Glutamatergic neuron (in vitro differentiated cells): ENCODE measurements around the gene CLIC1. TPM values are rescaled to one million over a fixed set of nuclear protein-coding genes. Genes with fewer than 3 reads are reported as not detected.
A peak's percentile ranks its signal among the peaks of the same experiment; 100 is the strongest.

ENCODE experiments used
- DNase-seq: peaks from one replicate; pipeline ENCODE4 v3.0.0; 2022
- H3K27ac Mint-ChIP-seq: one replicate; pipeline ENCODE4 v1.8.0; 2020; ENCODE audit warnings: mild to moderate bottlenecking, mixed read lengths, inconsistent platforms; ENCODE audit not compliant: unreplicated experiment
- H3K27me3 Mint-ChIP-seq: one replicate; pipeline ENCODE4 v1.8.0; 2020; ENCODE audit warnings: mild to moderate bottlenecking, moderate library complexity, mixed read lengths, inconsistent platforms; ENCODE audit not compliant: unreplicated experiment
- H3K36me3 Mint-ChIP-seq: one replicate; pipeline ENCODE4 v1.8.0; 2020; ENCODE audit warnings: mild to moderate bottlenecking, mixed read lengths, inconsistent platforms; ENCODE audit not compliant: unreplicated experiment
- H3K4me1 Mint-ChIP-seq: one replicate; pipeline ENCODE4 v1.8.0; 2020; ENCODE audit warnings: mild to moderate bottlenecking, low read depth, mixed read lengths, inconsistent platforms; ENCODE audit not compliant: unreplicated experiment
- H3K4me3 Mint-ChIP-seq: one replicate; pipeline ENCODE4 v1.8.0; 2020; ENCODE audit warnings: mild to moderate bottlenecking, mixed read lengths, inconsistent platforms; ENCODE audit not compliant: unreplicated experiment
- H3K9me3 Mint-ChIP-seq: one replicate; pipeline ENCODE4 v1.8.0; 2020; ENCODE audit warnings: mild to moderate bottlenecking, moderate library complexity, mixed read lengths, inconsistent platforms; ENCODE audit not compliant: unreplicated experiment
- total RNA-seq: library from RNA; stranded (reverse); fragmentation: NEBNext Ultra II Directional; extraction: Animal tissue kit (Norgen Biotek cat#: 25700); gene quantifications from one replicate; pipeline ENCODE4 v1.2.1, GENCODE V29; 2021; ENCODE audit not compliant: unreplicated experiment
- TF ChIP-seq, protein P1 (sequence below): fragments of 200-600 bp; sonication (generic); IDR thresholded peaks from one replicate; pipeline ENCODE4 v1.5.0; 2021; ENCODE audit not compliant: partially characterized antibody, unreplicated experiment

The CLIC1 gene
- total RNA-seq, 1 donor from 2014 or later: 310 TPM

GRCh38 chr6:31734821-31735406 lies 1.4 kb downstream of the CLIC1 start:
- peak; percentile 72 for DNase-seq
- Mint-ChIP-seq H3K27ac (peak overlapping the region; percentile 95), H3K27me3 (peaks cover 16% of the 10 kb centered on the region), H3K9me3 (peaks cover 20% of the 10 kb centered on the region), H3K4me3 (peak overlapping the region; percentile 98), H3K4me1 (peaks cover 21% of the 10 kb centered on the region), H3K36me3 (no peaks in the 10 kb centered on the region)
- TF ChIP-seq, protein P1, sequence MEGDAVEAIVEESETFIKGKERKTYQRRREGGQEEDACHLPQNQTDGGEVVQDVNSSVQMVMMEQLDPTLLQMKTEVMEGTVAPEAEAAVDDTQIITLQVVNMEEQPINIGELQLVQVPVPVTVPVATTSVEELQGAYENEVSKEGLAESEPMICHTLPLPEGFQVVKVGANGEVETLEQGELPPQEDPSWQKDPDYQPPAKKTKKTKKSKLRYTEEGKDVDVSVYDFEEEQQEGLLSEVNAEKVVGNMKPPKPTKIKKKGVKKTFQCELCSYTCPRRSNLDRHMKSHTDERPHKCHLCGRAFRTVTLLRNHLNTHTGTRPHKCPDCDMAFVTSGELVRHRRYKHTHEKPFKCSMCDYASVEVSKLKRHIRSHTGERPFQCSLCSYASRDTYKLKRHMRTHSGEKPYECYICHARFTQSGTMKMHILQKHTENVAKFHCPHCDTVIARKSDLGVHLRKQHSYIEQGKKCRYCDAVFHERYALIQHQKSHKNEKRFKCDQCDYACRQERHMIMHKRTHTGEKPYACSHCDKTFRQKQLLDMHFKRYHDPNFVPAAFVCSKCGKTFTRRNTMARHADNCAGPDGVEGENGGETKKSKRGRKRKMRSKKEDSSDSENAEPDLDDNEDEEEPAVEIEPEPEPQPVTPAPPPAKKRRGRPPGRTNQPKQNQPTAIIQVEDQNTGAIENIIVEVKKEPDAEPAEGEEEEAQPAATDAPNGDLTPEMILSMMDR: no peak

- H3K4me1 Mint-ChIP-seq: peaks cover 20% of the 10 kb centered on the region
- peaks cover 20% of the 10 kb centered on the region for H3K9me3 Mint-ChIP-seq
- H3K27ac Mint-ChIP-seq: peak overlapping the region; percentile 95
- no peak for DNase-seq
- H3K36me3 Mint-ChIP-seq: no peaks in the 10 kb centered on the region
- TF ChIP-seq, protein P1: no peak
- H3K27me3 Mint-ChIP-seq: peaks cover 16% of the 10 kb centered on the region
- H3K4me3 Mint-ChIP-seq: peak overlapping the region; percentile 98
These were observed 2.0 kb downstream of the CLIC1 start for GRCh38 chr6:31734247-31734820.

GRCh38 chr6:31733734-31734133 lies 2.6 kb downstream of the CLIC1 start:
- TF ChIP-seq, protein P1: no peak
- Mint-ChIP-seq H3K27ac (peak overlapping the region; percentile 57), H3K27me3 (peaks cover 18% of the 10 kb centered on the region), H3K9me3 (peaks cover 22% of the 10 kb centered on the region), H3K4me1 (peaks cover 19% of the 10 kb centered on the region), H3K36me3 (no peaks in the 10 kb centered on the region), H3K4me3 (peak overlapping the region; percentile 98)
- no peak for DNase-seq

DNA sequence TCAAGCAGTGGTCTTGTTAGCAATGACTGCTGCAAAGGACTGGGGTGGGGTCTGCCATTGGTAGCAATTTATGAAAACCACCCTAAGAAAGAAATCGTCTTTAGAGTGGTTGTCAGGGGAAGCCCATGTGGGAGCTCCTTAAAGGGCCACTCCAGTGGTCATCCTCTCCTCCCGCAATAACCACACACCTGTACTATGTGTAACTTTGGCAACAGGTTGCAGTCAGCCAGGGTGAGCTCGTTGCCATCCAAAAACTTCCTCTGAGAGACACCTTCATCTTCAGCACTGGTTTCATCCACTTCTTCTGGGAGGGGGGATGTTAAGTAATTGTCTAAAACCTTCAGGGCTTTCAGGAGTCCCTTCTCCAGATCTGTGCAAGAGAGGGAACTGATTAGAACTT lies 4.3 kb downstream of the CLIC1 start:
- peak overlapping the region; percentile 42 for H3K4me3 Mint-ChIP-seq
- H3K27me3 Mint-ChIP-seq: peaks cover 19% of the 10 kb centered on the region
- TF ChIP-seq, protein P1: no peak
- no peak for DNase-seq
- no peak overlapping the region for H3K27ac Mint-ChIP-seq
- H3K4me1 Mint-ChIP-seq: peaks cover 13% of the 10 kb centered on the region
- no peaks in the 10 kb centered on the region for H3K36me3 Mint-ChIP-seq
- H3K9me3 Mint-ChIP-seq: peaks cover 22% of the 10 kb centered on the region

DNA sequence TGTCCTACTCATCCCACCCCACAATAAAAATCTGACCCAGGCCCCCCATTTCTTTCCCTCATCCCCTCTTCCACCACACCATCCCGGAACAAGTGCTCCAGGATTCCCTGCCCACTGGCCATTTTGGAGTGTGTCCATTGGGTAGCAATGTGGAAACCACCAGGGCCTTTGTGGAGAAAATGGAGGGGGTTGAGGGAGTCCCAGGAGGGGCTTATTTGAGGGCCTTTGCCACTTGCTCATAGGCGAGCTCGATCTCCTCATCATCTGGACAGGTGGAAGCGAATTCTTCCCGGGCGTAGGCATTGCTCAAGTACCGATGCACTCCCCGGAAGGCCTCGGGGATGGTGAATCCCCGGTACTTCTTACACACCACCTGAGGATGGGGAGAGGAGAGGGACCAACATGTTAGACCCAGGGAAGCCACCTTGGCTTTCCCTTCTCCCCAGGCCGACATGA lies 5.7 kb downstream of the CLIC1 start:
- H3K27ac Mint-ChIP-seq: peak overlapping the region; percentile 96
- H3K36me3 Mint-ChIP-seq: peaks cover 12% of the 10 kb centered on the region
- TF ChIP-seq, protein P1: no peak
- peaks cover 17% of the 10 kb centered on the region for H3K9me3 Mint-ChIP-seq
- DNase-seq: no peak
- H3K4me3 Mint-ChIP-seq: peak overlapping the region; percentile 98
- peaks cover 10% of the 10 kb centered on the region for H3K4me1 Mint-ChIP-seq
- peaks cover 22% of the 10 kb centered on the region for H3K27me3 Mint-ChIP-seq
